Measurements from ENCODE around the gene HOXA10. TPM values are rescaled to one million over a fixed set of nuclear protein-coding genes. Genes with fewer than 3 reads are reported as not detected.

The HOXA10 gene
- total RNA-seq, 2 experiments from 2014 or later: not detected

DNA sequence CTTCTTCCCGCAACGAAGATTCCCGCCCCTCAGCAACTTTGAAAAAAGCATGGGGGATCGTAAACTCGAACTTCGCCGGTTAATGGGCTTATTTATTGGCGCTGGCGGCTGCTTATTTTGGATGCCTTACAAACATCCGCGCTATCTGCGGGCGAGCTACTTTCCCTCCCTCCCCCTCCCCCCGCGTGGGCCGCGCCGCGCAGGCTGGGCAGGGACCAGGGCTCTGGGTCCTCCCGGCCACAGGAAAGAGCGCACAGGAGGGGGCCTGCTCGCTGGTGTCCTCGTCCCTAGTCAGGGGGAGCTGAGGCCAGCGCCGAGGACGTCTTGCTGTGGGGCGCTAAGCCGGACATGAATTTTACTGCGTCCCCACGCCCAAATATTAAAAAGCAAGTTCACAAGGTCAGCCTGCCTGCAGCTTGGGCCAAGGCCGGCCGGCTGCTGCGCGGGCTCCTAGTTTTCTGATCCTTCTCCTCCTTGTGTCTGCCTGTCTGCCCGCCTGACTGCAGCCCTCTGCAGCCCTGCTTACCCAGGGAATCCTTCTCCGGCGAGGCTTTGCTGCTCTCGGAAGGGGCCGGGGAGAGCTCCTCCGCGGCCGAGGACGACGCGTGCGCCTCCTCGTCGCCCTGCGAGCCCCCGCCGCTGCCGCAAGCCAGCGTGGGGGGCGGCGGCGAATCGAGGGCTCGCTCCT is 1.2 kb downstream of the HOXA10 start:
- peak overlapping the region; percentile 34 for H3K4me3 ChIP-seq (ENCODE audit: low read length)
- CTCF ChIA-PET: interaction anchor here (1.0 to 2.9 kb wide), 3 partner anchors 12 to 23 kb away, joined by 3 to 10 read pairs (median 10); no protein-coding TSS in a partner anchor
- peaks cover 78 to 96% of the 10 kb centered on the region in 2 experiments for H3K27me3 ChIP-seq (ENCODE audit: control insufficient read depth in 1 of 2, insufficient read depth in 2 of 2, low read length in 2 of 2)
- Mint-ChIP-seq H3K27ac (no peak overlapping the region), H3K9me3 (no peaks in the 10 kb centered on the region), H3K4me3 (no peak overlapping the region), H3K36me3 (ENCODE audit: low read depth) (no peaks in the 10 kb centered on the region), H3K4me1 (ENCODE audit: low read depth) (peaks cover 39% of the 10 kb centered on the region), H3K27me3 (peaks cover 84% of the 10 kb centered on the region)
- ATAC-seq (ENCODE audit: poor library complexity) (peak; percentile 24), DNase-seq (peak in 3 of 14 experiments; percentile 18 to 38 (median 25))
- peaks cover 5 to 61% of the 10 kb centered on the region in 2 experiments for H3K9me3 ChIP-seq (ENCODE audit: control insufficient read depth in 1 of 2, insufficient read depth in 1 of 2, low read length in 2 of 2)
- POLR2A ChIA-PET: interaction anchor here (0.6 to 2.5 kb wide), 5 partner anchors 10 to 17 kb away, joined by 3 to 14 read pairs (median 4); no protein-coding TSS in a partner anchor
- H3K27ac ChIP-seq (ENCODE audit: low read depth in 1 of 2, low read length in 2 of 2): no peak overlapping the region
- no peaks in the 10 kb centered on the region for H3K36me3 ChIP-seq (ENCODE audit: insufficient read depth, low read length)
- peaks cover 59% of the 10 kb centered on the region for H3K4me1 ChIP-seq (ENCODE audit: insufficient read depth, low read length)
- TF ChIP-seq, protein P1, sequence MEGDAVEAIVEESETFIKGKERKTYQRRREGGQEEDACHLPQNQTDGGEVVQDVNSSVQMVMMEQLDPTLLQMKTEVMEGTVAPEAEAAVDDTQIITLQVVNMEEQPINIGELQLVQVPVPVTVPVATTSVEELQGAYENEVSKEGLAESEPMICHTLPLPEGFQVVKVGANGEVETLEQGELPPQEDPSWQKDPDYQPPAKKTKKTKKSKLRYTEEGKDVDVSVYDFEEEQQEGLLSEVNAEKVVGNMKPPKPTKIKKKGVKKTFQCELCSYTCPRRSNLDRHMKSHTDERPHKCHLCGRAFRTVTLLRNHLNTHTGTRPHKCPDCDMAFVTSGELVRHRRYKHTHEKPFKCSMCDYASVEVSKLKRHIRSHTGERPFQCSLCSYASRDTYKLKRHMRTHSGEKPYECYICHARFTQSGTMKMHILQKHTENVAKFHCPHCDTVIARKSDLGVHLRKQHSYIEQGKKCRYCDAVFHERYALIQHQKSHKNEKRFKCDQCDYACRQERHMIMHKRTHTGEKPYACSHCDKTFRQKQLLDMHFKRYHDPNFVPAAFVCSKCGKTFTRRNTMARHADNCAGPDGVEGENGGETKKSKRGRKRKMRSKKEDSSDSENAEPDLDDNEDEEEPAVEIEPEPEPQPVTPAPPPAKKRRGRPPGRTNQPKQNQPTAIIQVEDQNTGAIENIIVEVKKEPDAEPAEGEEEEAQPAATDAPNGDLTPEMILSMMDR (IDR thresholded peaks at IDR 0.05): no peak
- intact Hi-C loops (cut with DNase I, micrococcal nuclease): loop anchor here in 1 of 2 experiments (2.0 kb wide), 1 partner anchor 14 kb away; no protein-coding TSS in a partner anchor

DNA sequence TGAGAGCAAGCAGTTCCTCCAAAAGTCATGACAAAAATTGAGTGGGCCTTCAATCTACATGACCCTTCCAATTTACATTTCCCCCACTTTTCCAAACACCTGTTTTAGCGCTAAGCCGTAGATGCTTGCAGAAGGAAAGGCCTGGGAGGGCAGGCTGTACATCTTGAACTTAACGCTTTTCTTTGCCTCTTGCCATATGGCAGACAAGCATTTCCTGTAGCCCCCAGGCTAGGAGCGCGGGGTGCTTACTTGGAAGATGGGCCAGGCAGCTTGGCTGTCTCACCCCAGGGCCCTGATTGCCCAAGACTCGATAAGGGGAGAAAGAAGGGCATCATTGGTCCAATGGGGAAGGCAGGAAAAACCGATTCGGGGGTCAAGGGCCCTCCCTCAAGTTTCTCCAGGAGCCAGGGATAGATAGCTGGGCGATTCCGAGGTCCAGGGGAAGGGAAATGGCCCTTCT is 1.8 kb downstream of the HOXA10 start:
- no peaks in the 10 kb centered on the region for H3K36me3 Mint-ChIP-seq (ENCODE audit: low read depth)
- H3K27ac Mint-ChIP-seq: peak overlapping the region; percentile 50
- Histone ChIP-seq H3K36me3 (ENCODE audit: insufficient read depth, low read length) (no peaks in the 10 kb centered on the region), H3K9me3 (ENCODE audit: control insufficient read depth in 1 of 2, insufficient read depth in 1 of 2, low read length in 2 of 2) (peaks cover 5 to 61% of the 10 kb centered on the region in 2 experiments), H3K27ac (ENCODE audit: low read depth in 1 of 2, low read length in 2 of 2) (no peak overlapping the region), H3K4me3 (ENCODE audit: low read length) (no peak overlapping the region), H3K4me1 (ENCODE audit: insufficient read depth, low read length) (peaks cover 59% of the 10 kb centered on the region), H3K27me3 (ENCODE audit: control insufficient read depth in 1 of 2, insufficient read depth in 2 of 2, low read length in 2 of 2) (peaks cover 80 to 96% of the 10 kb centered on the region in 2 experiments)
- H3K27me3 Mint-ChIP-seq: peaks cover 84% of the 10 kb centered on the region
- peak in 2 of 14 experiments; percentile 0 to 32 for DNase-seq
- TF ChIP-seq, protein P1 (IDR thresholded peaks at IDR 0.05): no peak
- H3K9me3 Mint-ChIP-seq: no peaks in the 10 kb centered on the region
- intact Hi-C loops (cut with DNase I, micrococcal nuclease): loop anchor here in 1 of 2 experiments (2.0 kb wide), 1 partner anchor 14 kb away; no protein-coding TSS in a partner anchor
- H3K4me1 Mint-ChIP-seq (ENCODE audit: low read depth): peaks cover 45% of the 10 kb centered on the region
- CTCF ChIA-PET: interaction anchor here (1.0 to 2.9 kb wide), 4 partner anchors 11 to 24 kb away, joined by 3 to 10 read pairs (median 8); partner anchors contain the start of gene HOXA7
- ATAC-seq (ENCODE audit: poor library complexity): no peak
- peak overlapping the region; percentile 74 for H3K4me3 Mint-ChIP-seq
- POLR2A ChIA-PET: interaction anchor here (0.6 to 2.5 kb wide), 4 partner anchors 11 to 18 kb away, joined by 3 to 14 read pairs (median 8); no protein-coding TSS in a partner anchor

DNA sequence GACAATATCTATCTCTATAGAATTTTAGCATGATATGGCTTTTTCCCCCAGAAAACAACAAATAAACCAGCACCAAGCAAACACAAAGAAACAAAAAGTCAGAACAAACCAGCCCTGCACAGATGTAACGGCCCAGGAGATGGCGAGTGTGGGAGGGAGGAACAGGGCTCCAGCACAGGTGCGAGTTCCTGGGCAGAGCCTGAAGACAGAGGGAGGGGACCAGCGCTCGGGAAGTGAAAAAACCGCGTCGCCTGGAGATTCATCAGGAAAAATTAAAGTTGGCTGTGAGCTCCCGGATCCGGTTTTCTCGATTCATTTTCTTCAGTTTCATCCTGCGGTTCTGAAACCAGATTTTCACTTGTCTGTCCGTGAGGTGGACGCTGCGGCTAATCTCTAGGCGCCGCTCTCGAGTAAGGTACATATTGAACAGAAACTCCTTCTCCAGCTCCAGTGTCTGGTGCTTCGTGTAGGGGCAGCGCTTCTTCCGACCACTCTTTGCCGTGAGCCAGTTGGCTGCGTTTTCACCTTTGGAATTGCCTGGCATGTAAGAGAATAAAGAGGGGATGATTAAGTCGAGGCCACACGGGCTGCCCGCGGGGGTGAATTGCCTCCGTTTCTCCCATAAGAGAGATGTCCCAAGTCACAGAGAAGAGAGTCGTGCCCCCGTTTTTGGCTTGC is 2.3 kb downstream of the HOXA10 start:
- Mint-ChIP-seq H3K9me3 (no peaks in the 10 kb centered on the region), H3K4me1 (ENCODE audit: low read depth) (peaks cover 51% of the 10 kb centered on the region), H3K36me3 (ENCODE audit: low read depth) (no peaks in the 10 kb centered on the region), H3K4me3 (peak overlapping the region; percentile 74), H3K27me3 (peaks cover 84% of the 10 kb centered on the region), H3K27ac (peak overlapping the region; percentile 50)
- CTCF ChIA-PET: interaction anchor here (1.7 to 2.9 kb wide), 5 partner anchors 8 to 25 kb away, joined by 3 to 10 read pairs (median 6); partner anchors contain the start of gene HOXA7
- TF ChIP-seq, protein P1 (IDR thresholded peaks at IDR 0.05): no peak
- POLR2A ChIA-PET: interaction anchor here (0.6 to 2.5 kb wide), 5 partner anchors 10 to 19 kb away, joined by 3 to 14 read pairs (median 6); no protein-coding TSS in a partner anchor
- H3K4me1 ChIP-seq (ENCODE audit: insufficient read depth, low read length): peaks cover 64% of the 10 kb centered on the region
- ATAC-seq (ENCODE audit: poor library complexity): no peak
- no peaks in the 10 kb centered on the region for H3K36me3 ChIP-seq (ENCODE audit: insufficient read depth, low read length)
- intact Hi-C loops (cut with DNase I, micrococcal nuclease): loop anchor here (2.0 kb wide), 3 partner anchors 13 to 1315 kb away; partner anchors contain the start of gene HOXA11 (in 1 of the 2)
- peak in 2 of 14 experiments; percentile 32 to 36 for DNase-seq
- no peak overlapping the region for H3K27ac ChIP-seq (ENCODE audit: low read depth in 1 of 2, low read length in 2 of 2)
- peaks cover 5 to 66% of the 10 kb centered on the region in 2 experiments for H3K9me3 ChIP-seq (ENCODE audit: control insufficient read depth in 1 of 2, insufficient read depth in 1 of 2, low read length in 2 of 2)
- no peak overlapping the region for H3K4me3 ChIP-seq (ENCODE audit: low read length)
- peaks cover 82 to 100% of the 10 kb centered on the region in 2 experiments for H3K27me3 ChIP-seq (ENCODE audit: control insufficient read depth in 1 of 2, insufficient read depth in 2 of 2, low read length in 2 of 2)
